H9 (cell line): ENCODE data around the gene OPRD1. TPM values are rescaled to one million over a fixed set of nuclear protein-coding genes. Genes with fewer than 3 reads are reported as not detected.

Source experiments
- DNase-seq: peaks from one replicate; pipeline ENCODE4 v3.0.0-alpha.2; 2017
- H2AFZ ChIP-seq: one replicate; pipeline ENCODE4 v1.6.1; 2013; ENCODE audit warnings: mild to moderate bottlenecking, low read length, control low read depth, moderate library complexity
- H2AK5ac ChIP-seq: 2 replicates; pipeline ENCODE4 v1.6.1; 2013; ENCODE audit warnings: low read length, control low read depth, mixed read lengths; ENCODE audit not compliant: insufficient read length
- H2BK120ac ChIP-seq: one replicate; pipeline ENCODE4 v1.6.1; 2013; ENCODE audit warnings: low read depth, mild to moderate bottlenecking, low read length, control low read depth, inconsistent platforms; ENCODE audit not compliant: poor library complexity, severe bottlenecking
- H2BK12ac ChIP-seq: 2 replicates; pipeline ENCODE4 v1.6.1; 2013; ENCODE audit warnings: low read length, control low read depth, mixed read lengths, low read depth; ENCODE audit not compliant: insufficient read length
- H2BK15ac ChIP-seq: 2 replicates; pipeline ENCODE4 v1.6.1; 2013; ENCODE audit warnings: low read depth, low read length, control low read depth
- H2BK20ac ChIP-seq: one replicate; pipeline ENCODE4 v1.6.1; 2013; ENCODE audit warnings: low read depth, mild to moderate bottlenecking, low read length, control low read depth, inconsistent platforms; ENCODE audit not compliant: poor library complexity, severe bottlenecking
- H2BK5ac ChIP-seq: 2 replicates; pipeline ENCODE4 v1.6.1; 2013; ENCODE audit warnings: low read length, control low read depth, mixed read lengths; ENCODE audit not compliant: insufficient read length
- H3K14ac ChIP-seq: 2 replicates; pipeline ENCODE4 v1.6.1; 2013; ENCODE audit warnings: low read length, control low read depth; ENCODE audit not compliant: insufficient read depth
- H3K18ac ChIP-seq: 2 replicates; pipeline ENCODE4 v1.6.1; 2013; ENCODE audit warnings: low read depth, mild to moderate bottlenecking, mixed read lengths, low read length, control low read depth; ENCODE audit not compliant: insufficient read length
- H3K23ac ChIP-seq: 2 replicates; pipeline ENCODE4 v1.6.1; 2013; ENCODE audit warnings: low read length, control low read depth, mixed read lengths, low read depth; ENCODE audit not compliant: insufficient read length
- H3K23me2 ChIP-seq: 2 replicates; pipeline ENCODE4 v1.6.1; 2013; ENCODE audit warnings: low read depth, mild to moderate bottlenecking, mixed read lengths, low read length, control low read depth; ENCODE audit not compliant: insufficient read length, poor library complexity, severe bottlenecking
- H3K27ac ChIP-seq: 2 replicates; pipeline ENCODE4 v1.5.1; 2013; ENCODE audit warnings: low read length, control low read depth, mixed read lengths, low read depth; ENCODE audit not compliant: insufficient read length
- H3K27me3 ChIP-seq: 2 replicates; pipeline ENCODE4 v1.6.1; 2013; ENCODE audit warnings: low read length, control low read depth, inconsistent platforms; ENCODE audit not compliant: insufficient read depth
- H3K4ac ChIP-seq: 2 replicates; pipeline ENCODE4 v1.6.1; 2013; ENCODE audit warnings: low read depth, mild to moderate bottlenecking, control low read depth, inconsistent platforms, low read length, moderate library complexity
- H3K4me1 ChIP-seq: 2 replicates; pipeline ENCODE4 v1.6.1; 2013; ENCODE audit warnings: low read length, control low read depth, inconsistent platforms; ENCODE audit not compliant: insufficient read depth
- H3K4me2 ChIP-seq: 2 replicates; pipeline ENCODE4 v1.6.1; 2013; ENCODE audit warnings: low read length, control low read depth, mixed read lengths; ENCODE audit not compliant: insufficient read length, insufficient read depth
- H3K56ac ChIP-seq: 2 replicates; pipeline ENCODE4 v1.6.1; 2013; ENCODE audit warnings: low read depth, mild to moderate bottlenecking, mixed read lengths, low read length, control low read depth; ENCODE audit not compliant: insufficient read length
- H3K79me1 ChIP-seq: 2 replicates; pipeline ENCODE4 v1.6.1; 2013; ENCODE audit warnings: low read depth, mild to moderate bottlenecking, moderate library complexity, low read length, control low read depth, inconsistent platforms; ENCODE audit not compliant: insufficient read depth, poor library complexity, severe bottlenecking
- H3K79me2 ChIP-seq: 2 replicates; pipeline ENCODE4 v1.6.1; 2013; ENCODE audit warnings: low read length, control low read depth, inconsistent platforms; ENCODE audit not compliant: insufficient read depth
- H3K9ac ChIP-seq: 2 replicates; pipeline ENCODE4 v1.6.1; 2013; ENCODE audit warnings: low read length, control low read depth, mixed read lengths; ENCODE audit not compliant: insufficient read length; ENCODE audit errors: extremely low read depth
- H3K9me3 ChIP-seq: one replicate; pipeline ENCODE4 v1.6.1; 2013; ENCODE audit warnings: low read depth, low read length, inconsistent platforms; ENCODE audit not compliant: control insufficient read depth
- H3T11ph ChIP-seq: one replicate; pipeline ENCODE4 v1.6.1; 2013; ENCODE audit warnings: mild to moderate bottlenecking, low read length, control low read depth, inconsistent platforms
- H4K20me1 ChIP-seq: one replicate; pipeline ENCODE4 v1.6.1; 2013; ENCODE audit not compliant: control insufficient read depth, insufficient read length, insufficient read depth
- H4K5ac ChIP-seq: 2 replicates; pipeline ENCODE4 v1.6.1; 2013; ENCODE audit warnings: low read depth, mild to moderate bottlenecking, mixed read lengths, low read length, control low read depth; ENCODE audit not compliant: insufficient read length
- H4K8ac ChIP-seq: replicated peaks from 2 replicates; pipeline ENCODE4 v1.6.1; 2013; ENCODE audit warnings: low read length, control low read depth, mixed read lengths, low read depth; ENCODE audit not compliant: insufficient read length
- H4K91ac ChIP-seq: 2 replicates; pipeline ENCODE4 v1.6.1; 2013; ENCODE audit warnings: low read depth, mild to moderate bottlenecking, moderate library complexity, mixed read lengths, low read length, control low read depth; ENCODE audit not compliant: insufficient read length
- H3K27ac Mint-ChIP-seq, 3 experiments: 2 replicates in 2 of 3; 3 replicates in 1 of 3; pipeline ENCODE4 v1.8.0; 2020 to 2021; ENCODE audit warnings: mixed read lengths in 3 of 3, mild to moderate bottlenecking in 1 of 3, moderate library complexity in 1 of 3
- H3K27me3 Mint-ChIP-seq: 2 replicates; pipeline ENCODE4 v1.8.0; 2021; ENCODE audit warnings: low read depth, mild to moderate bottlenecking, moderate library complexity, mixed read lengths
- H3K36me3 Mint-ChIP-seq, 3 experiments: 2 replicates in 2 of 3; 3 replicates in 1 of 3; pipeline ENCODE4 v1.8.0; 2020 to 2021; ENCODE audit warnings: low read depth in 3 of 3, mixed read lengths in 3 of 3; ENCODE audit not compliant: insufficient read depth in 1 of 3
- H3K4me1 Mint-ChIP-seq, 2 experiments: 2 replicates each; pipeline ENCODE4 v1.8.0; 2020; ENCODE audit warnings: mixed read lengths in 2 of 2
- H3K4me3 Mint-ChIP-seq, 2 experiments: 2 replicates in 1 of 2; 3 replicates in 1 of 2; pipeline ENCODE4 v1.8.0; 2020 to 2021; ENCODE audit warnings: mild to moderate bottlenecking in 2 of 2, mixed read lengths in 2 of 2, moderate library complexity in 1 of 2
- H3K9me3 Mint-ChIP-seq, 2 experiments: 2 replicates in 1 of 2; 3 replicates in 1 of 2; pipeline ENCODE4 v1.8.0; 2020; ENCODE audit warnings: mild to moderate bottlenecking in 2 of 2, mixed read lengths in 2 of 2, moderate library complexity in 1 of 2
- WGBS: extraction: QIAGEN DNeasy Blood & Tissue Kit; methylation state at CpG from one replicate; pipeline ENCODE4 v1.1.7; 2013; ENCODE audit warnings: missing lambda C conversion rate, low lambda C conversion rate, mixed read lengths; ENCODE audit not compliant: insufficient read length; ENCODE audit errors: extremely low coverage; 5-methylcytosine and 5-hydroxymethylcytosine counted together
- total RNA-seq: library from RNA; stranded (reverse); gene quantifications from 2 replicates; pipeline ENCODE4 v1.2.1, GENCODE V29; 2021
- TF ChIP-seq, protein P1 (sequence below): fragments of 200-600 bp; sonication (generic); conservative IDR thresholded peaks from 3 replicates; pipeline ENCODE4 v1.8.0; 2021; ENCODE audit warnings: antibody characterized with exemption, mild to moderate bottlenecking

The OPRD1 gene
- total RNA-seq, 1 experiment from 2014 or later, result 1.8 TPM

DNA sequence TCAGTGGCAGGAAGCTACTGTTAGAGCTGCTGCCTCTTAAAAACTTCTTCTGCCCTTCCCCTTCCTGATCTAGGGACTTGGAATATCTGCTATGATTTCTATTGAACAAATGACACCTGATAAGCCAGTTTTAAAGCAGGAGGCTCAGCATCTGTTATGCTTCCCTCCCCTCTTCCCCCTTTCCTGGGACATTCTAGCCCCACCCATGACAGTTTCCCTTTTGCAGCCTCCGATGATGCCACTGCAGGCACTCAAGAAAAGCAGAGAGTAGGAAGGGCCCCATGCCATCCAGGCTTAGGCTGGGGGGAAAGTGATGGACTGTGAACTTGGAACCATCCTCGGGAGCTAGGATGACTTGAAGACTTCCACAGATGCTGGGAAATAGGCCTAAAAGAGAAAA lies 87.3 kb downstream of the OPRD1 start:
- Histone ChIP-seq H2BK12ac (no peak overlapping the region), H3K79me1 (no peaks in the 10 kb centered on the region), H3T11ph (no peak overlapping the region), H3K4ac (no peak overlapping the region), H3K4me1 (no peaks in the 10 kb centered on the region), H3K56ac (no peak overlapping the region), H3K79me2 (no peaks in the 10 kb centered on the region), H3K4me2 (no peak overlapping the region), H3K9me3 (no peaks in the 10 kb centered on the region), H2BK15ac (no peak overlapping the region), H3K18ac (no peak overlapping the region), H3K27me3 (no peaks in the 10 kb centered on the region), H3K23ac (no peak overlapping the region), H2BK5ac (no peak overlapping the region), H4K5ac (no peak overlapping the region), H2AFZ (no peak overlapping the region), H4K20me1 (no peaks in the 10 kb centered on the region), H2BK20ac (no peak overlapping the region), H3K14ac (no peak overlapping the region), H4K91ac (no peak overlapping the region), H3K9ac (no peak overlapping the region), H2BK120ac (no peak overlapping the region), H2AK5ac (no peak overlapping the region), H3K27ac (no peak overlapping the region), H4K8ac (no peak overlapping the region), H3K23me2 (no peaks in the 10 kb centered on the region)
- TF ChIP-seq, protein P1, sequence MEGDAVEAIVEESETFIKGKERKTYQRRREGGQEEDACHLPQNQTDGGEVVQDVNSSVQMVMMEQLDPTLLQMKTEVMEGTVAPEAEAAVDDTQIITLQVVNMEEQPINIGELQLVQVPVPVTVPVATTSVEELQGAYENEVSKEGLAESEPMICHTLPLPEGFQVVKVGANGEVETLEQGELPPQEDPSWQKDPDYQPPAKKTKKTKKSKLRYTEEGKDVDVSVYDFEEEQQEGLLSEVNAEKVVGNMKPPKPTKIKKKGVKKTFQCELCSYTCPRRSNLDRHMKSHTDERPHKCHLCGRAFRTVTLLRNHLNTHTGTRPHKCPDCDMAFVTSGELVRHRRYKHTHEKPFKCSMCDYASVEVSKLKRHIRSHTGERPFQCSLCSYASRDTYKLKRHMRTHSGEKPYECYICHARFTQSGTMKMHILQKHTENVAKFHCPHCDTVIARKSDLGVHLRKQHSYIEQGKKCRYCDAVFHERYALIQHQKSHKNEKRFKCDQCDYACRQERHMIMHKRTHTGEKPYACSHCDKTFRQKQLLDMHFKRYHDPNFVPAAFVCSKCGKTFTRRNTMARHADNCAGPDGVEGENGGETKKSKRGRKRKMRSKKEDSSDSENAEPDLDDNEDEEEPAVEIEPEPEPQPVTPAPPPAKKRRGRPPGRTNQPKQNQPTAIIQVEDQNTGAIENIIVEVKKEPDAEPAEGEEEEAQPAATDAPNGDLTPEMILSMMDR, result no peak
- peaks cover 0 to 1% of the 10 kb centered on the region in 2 experiments; a peak in 1 of 5 replicates for H3K9me3 Mint-ChIP-seq
- peak overlapping the region in 1 of 3 experiments; percentile 30; a peak in 1 of 7 replicates for H3K27ac Mint-ChIP-seq
- DNase-seq, result no peak
- peaks cover 6 to 10% of the 10 kb centered on the region in 2 experiments for H3K4me1 Mint-ChIP-seq
- no peaks in the 10 kb centered on the region for H3K36me3 Mint-ChIP-seq
- no peaks in the 10 kb centered on the region for H3K27me3 Mint-ChIP-seq
- H3K4me3 Mint-ChIP-seq, result no peak overlapping the region
- WGBS, result no CpG with 5 or more reads among the region's 2 CpGs
